Stimulated activated naive CD8-positive, alpha-beta T cell treated with anti-CD3 and anti-CD28 coated beads, Interleukin-15, Interleukin-2, amounts not matched to agents 100 U/mL and 50 U/mL, for 24 hours (primary cell): Measurements from ENCODE around the gene PARP15.
A peak's percentile ranks its signal among the peaks of the same experiment; 100 is the strongest.

Experiments used
- ATAC-seq: fragments of 150-1000 bp; cut with Tn5 transposase; one replicate; pipeline ENCODE4 v1.10.0; 2021
- DNase-seq: peaks from one replicate; pipeline ENCODE4 v3.0.0; 2021

Gene PARP15

GRCh38 chr3:122572940-122573412, 4.5 kb upstream of the PARP15 start:
- ATAC-seq (peak; percentile 37), DNase-seq (peak; percentile 42)

GRCh38 chr3:122576174-122576940, 1.1 kb upstream of the PARP15 start:
- ATAC-seq = peak; percentile 93
- DNase-seq = peak; percentile 66

GRCh38 chr3:122578069-122578740, 755 bp downstream of the PARP15 start:
- DNase-seq (no peak), ATAC-seq (no peak)

- no peak for DNase-seq
- no peak for ATAC-seq
These were observed 3.0 kb downstream of the PARP15 start for GRCh38 chr3:122580470-122580869.

GRCh38 chr3:122581622-122582021, 4.2 kb downstream of the PARP15 start:
- DNase-seq (no peak), ATAC-seq (no peak)

- no peak for DNase-seq
- ATAC-seq = no peak
These were observed 4.9 kb downstream of the PARP15 start for GRCh38 chr3:122582390-122582789.

GRCh38 chr3:122586098-122586497, 8.6 kb downstream of the PARP15 start:
- ATAC-seq (peak; percentile 57), DNase-seq (no peak)

- DNase-seq (no peak), ATAC-seq (peak; percentile 52)
These were observed 9.5 kb downstream of the PARP15 start for GRCh38 chr3:122586773-122587485.

GRCh38 chr3:122587572-122587971, 10.1 kb downstream of the PARP15 start:
- DNase-seq (no peak), ATAC-seq (no peak)

- peak; percentile 38 for ATAC-seq
- DNase-seq = no peak
These were observed 11.8 kb downstream of the PARP15 start for GRCh38 chr3:122589297-122589696.

- DNase-seq (no peak), ATAC-seq (no peak)
These were observed 13.2 kb downstream of the PARP15 start for GRCh38 chr3:122590610-122591009.

GRCh38 chr3:122594025-122594424, 16.6 kb downstream of the PARP15 start:
- DNase-seq (no peak), ATAC-seq (no peak)

- DNase-seq (no peak), ATAC-seq (no peak)
These were observed 20.7 kb downstream of the PARP15 start for GRCh38 chr3:122598151-122598550.

- no peak for DNase-seq
- ATAC-seq = no peak
These were observed 21.1 kb downstream of the PARP15 start for GRCh38 chr3:122598556-122598955.

- DNase-seq = no peak
- no peak for ATAC-seq
These were observed 24.7 kb downstream of the PARP15 start for GRCh38 chr3:122602011-122602710.

- DNase-seq (no peak), ATAC-seq (no peak)
These were observed 25.6 kb downstream of the PARP15 start for GRCh38 chr3:122603056-122603455.

GRCh38 chr3:122606330-122606729, 28.9 kb downstream of the PARP15 start:
- ATAC-seq = no peak
- DNase-seq = no peak

- ATAC-seq = no peak
These were observed 31.5 kb downstream of the PARP15 start for GRCh38 chr3:122608916-122609315.

GRCh38 chr3:122609798-122610559, 32.5 kb downstream of the PARP15 start:
- peak; percentile 11 for DNase-seq
- ATAC-seq = peak; percentile 98

More at GRCh38 chr3:122608916-122609315, 31.5 kb downstream of the PARP15 start:
- no peak for DNase-seq

- DNase-seq (no peak), ATAC-seq (no peak)
These were observed 35.2 kb downstream of the PARP15 start for GRCh38 chr3:122612696-122613095.

GRCh38 chr3:122615303-122615702, 37.9 kb downstream of the PARP15 start:
- DNase-seq = no peak
- no peak for ATAC-seq
